Renal cortical epithelial cell (primary cell): ENCODE results near the gene HSPA9. TPM values are rescaled to one million over a fixed set of nuclear protein-coding genes. Genes with fewer than 3 reads are reported as not detected.
A peak's percentile ranks its signal among the peaks of the same experiment; 100 is the strongest.

Experiments used
- DNase-seq: peaks from one replicate; pipeline ENCODE4 v3.0.0-alpha.2; 2011; ENCODE audit warnings: low read depth
- total RNA-seq: library from RNA; depleted of rRNA; stranded (reverse); fragments of >200 nt; gene quantifications from 2 replicates; pipeline ENCODE4 v1.2.3, GENCODE V29; 2014

HSPA9 gene
- total RNA-seq, 1 donor from 2014 or later, result 386 TPM

GRCh38 chr5:138563340-138564118 is 11.7 kb downstream of the HSPA9 start:
- DNase-seq, result no peak

- DNase-seq, result no peak
Observed at GRCh38 chr5:138560971-138561370, 14.2 kb downstream of the HSPA9 start.

- DNase-seq, result no peak
Observed at GRCh38 chr5:138559937-138560336, 15.3 kb downstream of the HSPA9 start.

GRCh38 chr5:138557677-138558076 is 17.5 kb downstream of the HSPA9 start:
- DNase-seq, result no peak

GRCh38 chr5:138554143-138554542 is 21.1 kb downstream of the HSPA9 start:
- DNase-seq, result no peak

- DNase-seq, result no peak
Observed at GRCh38 chr5:138553437-138554095, 21.6 kb downstream of the HSPA9 start.

GRCh38 chr5:138552657-138553056 is 22.5 kb downstream of the HSPA9 start:
- DNase-seq, result no peak

GRCh38 chr5:138549414-138549813 is 25.8 kb downstream of the HSPA9 start:
- DNase-seq, result no peak

GRCh38 chr5:138545919-138546562 is 29.2 kb downstream of the HSPA9 start:
- peak; percentile 36 for DNase-seq

GRCh38 chr5:138544181-138545134 is 30.7 kb downstream of the HSPA9 start:
- no peak for DNase-seq

GRCh38 chr5:138543730-138544104 is 31.5 kb downstream of the HSPA9 start:
- DNase-seq, result no peak

GRCh38 chr5:138542956-138543729 is 32.1 kb downstream of the HSPA9 start, which contains the start of gene ETF1:
ETF1 (minus strand) TSS chr5:138543236; CDS start chr5:138542918, 318 bp downstream.
- DNase-seq, result peak; percentile 96

- DNase-seq, result no peak
Observed at GRCh38 chr5:138542180-138542955, 32.8 kb downstream of the HSPA9 start.

- DNase-seq, result no peak
Observed at GRCh38 chr5:138541511-138542179, 33.6 kb downstream of the HSPA9 start.

GRCh38 chr5:138539791-138540190 is 35.4 kb downstream of the HSPA9 start:
- no peak for DNase-seq

- DNase-seq, result no peak
Observed at GRCh38 chr5:138538943-138539627, 36.1 kb downstream of the HSPA9 start.

- no peak for DNase-seq
Observed at GRCh38 chr5:138536665-138537315, 38.4 kb downstream of the HSPA9 start.

- no peak for DNase-seq
Observed at GRCh38 chr5:138536215-138536614, 39.0 kb downstream of the HSPA9 start.
